HG03571 (cell line): ENCODE data around the gene RNF138.
"Not testable (repeated sequence)": the region's sequence is repeated elsewhere in the genome, so short reads cannot be mapped to it uniquely, and the experiment has no call there.

ENCODE experiments used
- ATAC-seq: cut with Tn5 transposase; IDR thresholded peaks from one replicate; pipeline ENCODE4 v1.9.1; 2021; ENCODE audit not compliant: unreplicated experiment

RNF138 gene

DNA sequence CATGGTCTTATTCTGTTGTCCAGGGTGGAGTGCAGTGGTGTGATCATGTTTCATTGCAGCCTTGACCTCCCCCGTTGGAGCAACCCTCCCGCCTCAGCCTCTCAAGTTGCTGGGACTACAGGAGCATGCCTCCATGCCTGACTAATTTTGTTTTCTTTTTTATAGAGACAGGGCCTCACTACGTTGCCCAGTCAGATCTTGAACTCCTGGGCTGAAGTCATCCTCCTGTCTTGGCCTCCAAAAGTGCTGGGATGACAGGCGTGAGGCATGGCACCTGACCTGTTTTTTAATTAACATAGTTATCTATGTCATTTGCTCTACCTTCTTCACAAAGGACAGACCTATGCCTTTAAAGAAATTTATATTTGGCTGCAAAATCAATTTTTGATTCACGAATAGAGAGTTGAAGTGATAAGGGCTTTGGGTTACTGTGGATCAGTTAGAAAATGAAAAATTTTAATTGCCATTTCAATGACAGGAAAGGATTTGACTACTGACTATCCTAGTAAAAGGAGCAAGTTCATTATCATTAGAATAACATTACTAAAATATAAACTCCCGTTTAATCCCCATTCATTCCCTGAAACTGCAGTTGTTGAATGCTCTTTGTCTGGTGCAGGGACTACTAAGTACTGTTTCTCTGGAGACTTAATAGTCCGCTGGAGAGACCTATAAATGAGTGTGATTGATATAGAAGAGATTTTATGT, 3.7 kb downstream of the RNF138 start:
- ATAC-seq, result no peak

DNA sequence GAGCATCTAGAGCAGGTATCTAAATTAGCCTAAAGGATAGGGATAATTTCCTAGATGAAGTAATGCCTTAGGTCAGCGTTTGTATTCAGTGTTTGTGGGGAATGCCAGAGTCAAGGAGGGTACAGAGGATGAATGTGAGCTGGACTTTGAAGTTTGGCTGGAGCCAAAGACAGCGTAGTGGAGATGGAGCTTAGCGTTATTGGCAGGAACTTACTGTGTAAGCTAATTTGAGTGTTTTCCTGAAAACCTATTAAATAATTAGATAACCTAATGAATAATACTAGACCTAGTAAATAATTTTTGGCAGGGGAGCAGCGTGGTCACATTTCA, 4.2 kb downstream of the RNF138 start:
- ATAC-seq, result no peak

DNA sequence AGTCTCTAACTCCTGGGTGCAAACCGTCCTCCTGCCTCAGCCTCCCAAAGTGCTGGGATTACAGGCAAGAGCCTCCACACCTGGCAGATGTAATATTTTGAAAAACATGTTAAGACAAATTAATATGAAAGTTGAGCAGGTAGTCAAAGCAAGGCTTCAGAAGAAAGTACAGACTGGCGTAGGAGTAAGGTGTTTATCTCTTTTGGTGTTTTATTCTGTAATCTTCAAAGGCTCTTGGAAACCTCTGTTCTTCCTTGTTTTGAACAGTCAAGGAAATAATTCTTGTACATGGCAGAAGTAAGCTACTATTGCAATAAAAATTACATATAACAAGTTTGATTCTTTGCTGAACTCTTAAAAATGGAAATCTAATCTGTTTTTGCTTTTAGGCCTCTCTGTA, 5.3 kb downstream of the RNF138 start:
- ATAC-seq, result no peak

DNA sequence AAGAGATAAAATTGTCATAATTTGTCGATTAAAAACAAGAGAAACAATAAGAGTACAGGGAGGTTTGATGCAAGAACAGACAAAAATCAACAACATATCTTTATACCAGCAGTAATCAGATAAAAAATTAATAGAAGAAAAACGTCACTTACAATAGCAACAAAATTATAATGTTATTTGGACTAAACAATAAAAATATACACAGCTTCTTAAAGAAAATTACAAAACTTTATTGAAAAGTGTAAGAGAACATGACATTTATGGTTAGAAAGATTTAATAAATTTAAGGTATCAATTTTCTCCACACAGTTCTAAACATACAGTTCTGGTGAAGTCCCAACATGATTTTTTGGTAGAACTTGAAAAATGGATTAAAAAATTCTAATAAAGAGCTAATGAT, 12.8 kb downstream of the RNF138 start:
- no peak for ATAC-seq

DNA sequence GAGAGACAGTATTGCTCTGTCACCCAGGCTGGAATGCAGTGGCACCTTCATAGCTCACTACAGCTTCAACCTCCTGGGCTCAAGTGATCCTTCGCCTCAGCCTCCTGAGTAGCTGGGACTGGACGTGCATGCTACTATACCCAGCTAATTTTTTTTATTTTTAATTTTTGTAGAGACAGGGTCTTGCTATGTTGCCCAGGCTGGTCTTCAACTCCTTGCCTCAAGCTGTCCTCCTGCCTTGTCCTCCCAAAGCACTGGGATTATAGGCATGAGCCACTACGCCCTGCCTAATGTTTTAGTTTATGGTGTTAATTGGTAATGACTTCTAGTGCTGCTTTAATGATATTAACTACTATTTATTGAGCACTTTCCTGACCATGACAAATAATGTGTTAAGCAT, 18.3 kb downstream of the RNF138 start:
- no peak for ATAC-seq

DNA sequence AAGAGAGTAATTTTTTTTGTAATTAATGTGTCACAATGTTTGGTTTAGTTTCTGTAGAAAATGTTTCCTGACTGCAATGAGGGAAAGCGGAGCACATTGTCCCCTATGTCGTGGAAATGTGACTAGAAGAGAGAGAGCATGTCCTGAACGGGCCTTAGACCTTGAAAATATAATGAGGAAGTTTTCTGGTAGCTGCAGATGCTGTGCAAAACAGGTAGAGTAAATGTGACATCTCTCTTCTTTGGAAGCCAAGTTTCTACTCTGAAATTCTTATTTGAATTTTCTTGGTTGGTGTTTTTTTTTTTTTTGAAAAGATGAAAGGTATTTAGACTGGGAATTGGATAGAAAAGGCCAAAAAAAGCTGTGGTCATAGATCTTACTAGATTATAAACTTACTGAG, 20.0 kb downstream of the RNF138 start:
- ATAC-seq, result no peak

DNA sequence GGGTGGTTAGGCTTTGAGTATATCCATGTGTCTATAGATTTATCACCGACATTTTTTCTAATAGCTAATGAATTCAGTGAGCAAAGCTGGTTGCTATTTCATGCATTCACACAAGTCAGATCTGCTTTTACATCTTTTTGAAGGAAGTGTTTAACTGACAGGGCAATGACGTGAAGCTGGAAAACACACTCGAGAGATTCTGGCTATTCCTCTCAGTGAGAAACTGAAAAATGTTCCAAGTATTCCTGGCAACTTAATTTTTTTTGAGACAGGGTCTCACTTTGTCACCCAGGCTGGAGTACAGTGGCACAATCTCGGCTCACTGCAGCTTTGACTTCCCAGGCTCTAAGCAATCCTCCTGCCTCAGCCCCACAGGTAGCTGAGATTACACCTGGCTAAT, 21.2 kb downstream of the RNF138 start:
- no peak for ATAC-seq

DNA sequence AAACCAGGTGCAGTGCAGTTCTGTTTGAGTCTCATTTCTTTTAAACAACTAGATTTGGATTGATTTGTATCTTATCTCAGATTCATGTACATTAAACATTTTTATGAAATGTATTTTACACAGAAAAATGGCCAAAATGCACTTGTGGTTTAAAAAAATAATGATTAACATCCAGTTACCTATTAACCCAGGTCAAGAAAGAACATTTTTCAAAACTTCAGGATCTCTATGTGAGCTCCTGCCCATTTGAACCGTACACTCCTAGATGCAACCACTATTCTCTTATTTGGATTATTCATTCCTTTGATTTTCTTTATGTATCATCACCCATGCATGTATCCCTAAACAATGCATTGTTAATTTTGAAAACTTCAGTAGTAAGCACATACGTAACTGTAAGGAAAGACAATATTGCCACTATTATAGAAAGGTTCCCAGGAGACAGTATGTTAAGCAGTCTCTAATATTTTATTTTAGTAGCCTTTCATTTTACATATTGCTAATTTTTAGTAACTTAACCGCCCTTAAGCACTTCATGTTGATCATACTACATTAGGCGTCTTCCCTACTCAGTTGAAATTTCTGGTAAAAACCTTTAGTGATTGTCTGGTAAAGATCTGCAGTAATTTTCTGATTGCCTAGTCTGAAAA, 22.7 kb downstream of the RNF138 start:
- no peak for ATAC-seq

DNA sequence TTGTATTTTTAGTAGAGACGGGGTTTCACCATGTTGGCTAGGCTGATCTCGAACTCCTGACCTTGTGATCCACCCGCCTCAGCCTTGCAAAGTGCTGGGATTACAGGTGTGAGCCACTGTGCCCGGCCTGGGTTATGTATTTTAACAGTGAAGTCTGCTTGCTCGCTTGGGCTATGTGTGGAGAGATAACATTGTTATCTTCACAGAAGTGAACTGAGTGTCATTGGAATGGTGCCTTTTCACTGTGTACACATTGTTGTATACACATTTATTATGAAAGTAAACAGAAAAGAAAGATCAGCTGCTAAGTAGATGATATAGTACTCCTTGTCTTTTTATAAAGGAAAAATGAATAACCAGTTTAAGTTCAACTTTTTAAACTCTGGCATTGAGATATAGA, 30.4 kb downstream of the RNF138 start:
- ATAC-seq, result no peak

DNA sequence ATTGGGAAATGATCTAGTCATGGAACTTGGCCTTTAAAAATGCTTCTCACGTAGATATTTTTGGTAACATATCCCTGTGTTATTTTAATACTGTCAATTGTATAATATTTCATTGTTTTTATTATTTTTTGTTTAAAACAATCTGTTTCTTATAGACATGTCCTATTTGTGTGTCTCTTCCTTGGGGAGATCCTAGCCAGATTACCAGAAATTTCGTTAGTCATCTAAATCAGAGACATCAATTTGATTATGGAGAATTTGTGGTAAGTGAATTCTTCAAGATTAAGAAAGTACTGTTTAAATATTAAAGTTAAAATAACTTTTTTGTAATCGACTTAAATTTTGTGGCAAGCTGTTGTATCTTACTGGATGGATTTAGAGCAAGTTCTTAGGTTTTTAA, 34.9 kb downstream of the RNF138 start:
- no peak for ATAC-seq

DNA sequence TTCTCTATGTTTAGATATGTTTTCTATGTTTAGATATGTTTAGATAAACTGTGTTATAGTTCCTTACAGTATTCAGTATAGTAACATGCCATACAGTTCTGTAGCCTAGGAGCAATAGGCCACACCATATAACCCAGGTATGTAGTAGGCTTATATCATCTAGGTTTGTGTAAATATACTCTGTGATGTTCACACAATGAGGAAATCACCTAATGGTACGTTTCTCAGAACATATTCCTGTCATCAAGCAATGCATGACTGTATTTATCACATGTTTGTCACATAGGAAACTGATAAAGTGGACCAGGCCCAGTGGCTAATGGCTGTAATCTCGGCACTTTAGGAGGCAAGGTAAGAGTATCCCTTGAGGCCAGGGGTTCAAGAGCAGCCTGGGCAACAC, 44.0 kb downstream of the RNF138 start:
- ATAC-seq, result no peak

DNA sequence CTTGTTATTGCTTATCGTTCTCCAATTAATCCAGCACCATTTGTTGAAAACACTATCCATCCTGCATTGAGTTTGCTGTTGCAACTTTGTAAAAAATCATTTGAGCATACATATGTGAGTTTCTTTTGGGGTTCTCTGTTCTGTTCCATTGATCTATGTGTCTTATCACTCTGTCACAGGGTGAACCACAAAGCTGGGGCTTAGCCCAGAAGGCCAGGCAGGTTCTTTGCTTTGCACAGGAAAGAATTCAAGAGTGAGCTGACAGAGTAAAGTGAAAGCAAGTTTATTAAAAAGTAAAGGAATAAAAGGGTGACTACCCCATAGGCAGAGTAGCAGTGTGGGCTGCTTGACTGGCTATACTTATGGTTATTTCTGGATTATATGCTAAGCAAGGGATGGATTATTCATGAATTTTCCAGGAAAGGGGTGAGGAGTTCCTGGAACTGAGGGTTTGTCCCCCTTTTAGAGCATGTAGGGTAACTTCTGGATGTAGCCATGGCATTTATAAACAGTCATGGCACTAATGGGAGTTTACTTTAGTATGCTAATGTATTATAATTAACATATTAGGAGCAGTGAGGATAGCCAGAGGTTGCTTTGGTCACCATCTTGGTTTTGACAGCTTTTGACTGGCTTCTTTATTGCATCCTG, 46.8 kb downstream of the RNF138 start:
- ATAC-seq, result no peak

DNA sequence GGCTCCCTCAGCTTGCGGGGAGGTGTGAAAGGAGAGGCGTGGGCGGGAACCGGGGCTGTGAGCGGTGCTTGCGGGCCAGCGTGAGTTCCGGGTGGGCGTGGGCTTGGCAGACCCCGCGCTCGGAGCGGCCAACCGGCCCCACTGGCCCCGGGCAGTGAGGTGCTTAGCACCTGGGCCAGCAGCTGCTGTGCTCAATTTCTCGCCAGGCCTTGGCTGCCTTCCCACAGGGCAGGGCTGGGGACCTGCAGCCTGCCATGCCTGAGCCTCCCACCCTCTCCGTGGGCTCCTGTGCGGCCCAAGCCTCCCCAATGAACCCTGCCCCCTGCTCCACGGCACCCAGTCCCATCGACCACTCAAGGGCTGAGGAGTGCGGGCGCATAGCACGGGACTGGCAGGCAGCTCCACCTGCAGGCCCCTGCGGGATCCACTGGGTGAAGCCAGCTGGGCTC, 48.2 kb downstream of the RNF138 start:
- no peak for ATAC-seq

DNA sequence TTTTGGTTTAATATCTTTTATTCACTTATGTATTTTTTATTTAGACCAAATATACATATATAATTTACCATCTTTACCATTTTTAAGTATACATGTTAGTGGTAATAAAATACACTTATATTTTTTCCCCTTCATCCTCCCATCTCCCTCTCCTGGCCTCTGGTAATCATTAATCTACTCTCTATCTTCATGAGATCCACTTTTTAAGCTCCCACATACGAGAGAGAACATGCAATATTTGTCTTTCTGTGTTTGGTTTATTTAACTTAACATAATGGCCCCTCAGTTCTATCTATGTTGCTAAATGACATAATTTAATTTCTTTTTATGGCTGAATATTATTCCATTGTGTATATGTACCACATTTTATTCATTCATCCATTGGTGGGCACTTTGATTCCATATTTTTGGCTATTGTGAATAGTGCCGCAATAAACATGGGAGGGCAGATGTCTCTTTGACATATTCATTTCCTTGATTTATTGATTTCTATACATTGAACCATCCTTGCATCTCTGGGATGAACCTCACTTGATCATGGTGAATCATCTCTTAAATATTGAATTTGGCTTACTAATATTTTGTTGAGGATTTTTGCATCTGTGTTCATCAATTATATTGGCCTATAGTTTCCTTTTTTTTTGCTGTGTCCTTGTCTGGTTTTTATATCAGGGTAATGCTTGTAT, 56.7 kb downstream of the RNF138 start:
- ATAC-seq, result no peak

DNA sequence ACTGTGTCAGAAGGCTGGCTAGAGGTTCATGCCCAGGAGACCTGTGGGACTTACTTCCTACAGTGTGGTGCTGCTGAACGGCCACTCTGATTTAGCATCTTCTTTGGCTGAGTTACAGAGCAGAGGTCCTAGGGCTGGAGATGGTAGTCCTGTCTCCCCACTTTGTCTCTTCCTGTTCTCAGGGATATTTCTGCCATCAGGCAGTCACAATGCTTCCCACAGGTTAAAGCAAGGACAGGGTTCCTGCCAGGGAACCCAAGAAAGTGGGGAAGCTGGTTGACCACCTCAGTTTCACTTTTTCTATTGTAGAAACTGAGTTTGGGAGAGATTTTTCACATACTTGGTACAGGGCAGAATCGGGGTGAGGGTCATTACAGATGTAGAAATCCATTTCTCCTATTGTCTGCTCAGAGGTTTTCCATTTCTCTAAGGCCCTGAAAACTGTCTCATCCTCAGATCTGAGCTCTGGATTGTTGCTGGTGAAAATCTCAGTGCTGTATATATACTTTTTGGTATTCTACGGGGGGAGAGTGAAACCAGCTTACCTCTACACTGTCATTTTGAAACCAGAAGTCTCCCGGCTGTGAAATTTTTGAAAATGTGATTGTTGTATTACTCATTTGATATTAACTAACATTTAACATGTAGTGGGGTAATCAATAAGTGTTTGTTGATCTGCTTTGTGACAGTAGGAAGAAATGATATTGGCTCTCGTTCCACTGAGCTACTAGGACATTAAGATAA, 61.2 kb downstream of the RNF138 start:
- ATAC-seq, result peak; percentile 84

DNA sequence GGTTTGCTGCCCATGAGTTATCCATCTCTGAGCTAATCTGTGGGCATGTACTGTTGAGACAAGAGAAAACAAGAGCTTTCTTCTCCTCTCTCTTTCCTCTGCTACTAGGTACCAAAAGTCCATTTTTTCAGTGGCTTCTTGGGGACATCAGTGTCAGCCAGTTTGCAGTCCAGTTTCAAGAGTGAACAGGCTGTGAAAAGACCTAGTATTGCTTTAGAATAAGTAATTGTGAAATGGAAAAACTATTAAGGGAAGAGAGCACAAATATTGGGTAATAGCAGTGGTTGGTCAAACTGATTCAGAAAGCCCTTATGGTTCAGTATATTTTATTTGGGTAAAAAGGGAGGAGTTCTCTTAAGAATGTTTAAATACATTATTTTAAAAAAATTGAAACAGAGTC, 65.2 kb downstream of the RNF138 start:
- ATAC-seq, result no peak

DNA sequence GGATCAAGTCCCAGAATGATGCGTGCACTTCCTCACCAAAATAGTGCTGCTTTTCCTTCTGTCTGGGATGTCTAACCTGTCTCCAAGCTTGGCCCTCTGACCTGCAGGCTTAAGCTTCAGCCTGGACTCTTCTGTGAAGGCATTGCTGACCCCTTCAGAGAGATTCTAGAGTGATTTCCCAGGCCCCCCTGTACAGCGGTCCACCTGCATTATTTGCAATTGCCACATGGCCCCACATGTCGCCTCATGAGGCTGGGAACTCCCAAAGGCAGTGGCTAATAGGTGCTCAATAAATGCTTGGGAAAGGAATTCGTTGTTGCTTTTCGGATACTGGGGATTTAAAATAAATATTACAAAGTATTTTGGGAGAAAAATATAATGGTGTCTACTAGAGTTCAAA, 65.9 kb downstream of the RNF138 start:
- ATAC-seq, result no peak

DNA sequence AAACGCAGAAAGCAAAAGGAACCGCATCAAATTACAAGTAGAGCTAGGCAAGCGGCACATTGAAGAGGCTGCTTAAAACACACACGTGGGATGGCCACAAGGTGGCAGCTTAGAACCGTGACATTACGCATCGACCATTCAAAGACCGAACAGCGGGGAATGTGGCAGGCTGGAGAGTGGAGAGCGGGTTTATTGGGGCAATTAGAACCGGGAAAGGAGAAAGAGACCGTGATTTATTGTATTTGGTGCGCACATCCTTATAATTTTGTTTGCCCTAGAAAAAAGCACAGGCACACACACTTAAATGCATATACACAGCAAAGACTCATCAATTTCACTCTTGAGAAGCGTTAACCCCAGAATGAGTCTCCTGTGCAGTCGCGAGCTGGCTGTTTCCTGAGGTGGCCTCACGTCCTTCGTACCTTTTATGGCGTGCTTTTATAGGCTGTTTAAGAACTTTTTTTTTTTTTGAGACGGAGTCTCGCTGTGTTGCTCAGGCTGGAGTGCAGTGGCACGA, 66.5 kb downstream of the RNF138 start:
- peak; percentile 91 for ATAC-seq

DNA sequence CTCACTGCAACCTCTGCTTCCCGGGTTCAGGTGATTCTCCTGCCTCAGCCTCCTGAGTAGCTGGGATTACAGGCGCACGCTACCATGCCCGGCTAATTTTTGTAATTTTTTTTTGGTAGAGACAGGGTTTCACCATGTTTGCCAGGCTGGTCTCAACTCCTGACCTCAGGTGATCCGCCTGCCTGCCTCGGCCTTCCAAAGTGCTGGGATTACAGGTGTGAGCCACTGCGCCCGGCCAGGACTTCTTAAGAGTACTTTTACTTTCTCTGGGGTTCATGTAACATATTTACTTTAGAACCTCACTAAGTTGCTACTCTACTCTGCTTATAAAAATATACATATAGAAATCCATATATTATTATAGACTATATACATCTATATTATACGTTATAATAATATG, 67.0 kb downstream of the RNF138 start:
- not testable (repeated sequence) for ATAC-seq

DNA sequence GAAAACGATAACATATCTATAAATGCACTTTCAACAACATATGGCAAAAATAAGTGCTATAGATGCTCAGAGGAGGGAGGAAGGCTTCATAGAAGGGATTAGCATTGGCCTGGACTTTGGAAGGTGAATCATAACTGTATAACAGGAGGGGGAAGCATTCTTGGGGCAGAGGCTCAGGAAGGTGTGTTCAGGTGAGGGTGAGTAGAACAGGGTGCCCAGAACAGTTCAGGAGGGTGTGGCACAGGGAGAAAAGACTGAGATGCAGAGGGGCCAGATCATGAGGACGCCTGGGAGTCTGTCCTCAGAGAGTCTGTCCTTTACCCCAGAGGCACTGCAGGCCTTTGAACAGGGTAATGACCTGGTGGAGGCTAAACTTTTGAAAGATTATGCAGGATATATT, 68.9 kb downstream of the RNF138 start:
- no peak for ATAC-seq
